ENCODE measurements around the gene ANO9.
"Not testable (repeated sequence)": the region's sequence is repeated elsewhere in the genome, so short reads cannot be mapped to it uniquely, and the experiment has no call there.

ANO9 gene

DNA sequence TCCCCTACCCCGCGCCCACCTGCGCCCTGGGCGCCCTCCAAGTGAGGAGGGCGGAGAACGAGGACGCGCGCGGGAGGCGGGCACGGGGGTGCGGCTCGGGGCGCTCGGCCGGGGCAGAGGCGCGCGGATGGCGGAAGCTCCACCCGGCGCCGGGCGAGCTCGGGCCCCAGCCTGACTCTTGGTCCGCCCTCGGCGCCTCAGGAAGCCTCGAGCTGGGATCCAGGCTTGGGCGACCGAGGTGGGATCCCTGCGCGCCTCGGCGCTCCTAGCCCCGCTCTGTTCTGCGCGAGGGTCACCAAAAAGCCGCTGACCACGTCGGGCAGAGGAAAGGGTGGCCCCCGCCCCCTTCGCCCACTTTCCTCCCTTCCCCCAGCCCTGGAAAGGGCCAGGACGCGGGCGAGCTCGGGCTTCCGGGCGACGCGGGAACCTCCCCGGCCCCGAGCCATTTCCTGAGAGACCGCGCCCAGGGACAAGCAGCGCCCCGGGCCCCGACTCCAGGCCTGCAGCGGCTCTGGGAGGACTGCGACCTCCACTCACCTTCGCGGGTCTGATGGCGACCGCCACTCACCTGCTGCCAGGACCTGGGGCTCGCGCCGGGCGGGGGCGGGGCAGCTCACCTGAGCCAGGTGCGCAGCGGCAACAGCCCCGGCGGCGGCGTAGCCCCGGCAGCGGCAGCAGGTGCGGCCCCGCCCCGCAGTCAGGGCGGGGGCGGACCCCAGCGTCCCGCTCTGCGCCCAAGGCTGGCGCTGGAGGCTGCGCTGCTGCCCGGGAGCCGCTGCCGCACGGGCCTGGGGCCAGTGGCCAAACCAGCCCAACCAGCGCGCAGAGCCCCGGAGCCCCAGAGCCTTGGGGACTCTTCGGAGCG, 24.8 kb downstream of the ANO9 start:
- no peaks in the 10 kb centered on the region for H3K9me3 ChIP-seq (replicated peaks; ENCODE audit: low read length)
- H3K4me3 ChIP-seq (ENCODE audit: low read length), result peak overlapping the region; percentile 65
- H3K36me3 ChIP-seq (ENCODE audit: insufficient read depth, low read length), result no peaks in the 10 kb centered on the region
- peaks cover 37% of the 10 kb centered on the region for H3K27me3 ChIP-seq (ENCODE audit: control insufficient read depth, insufficient read depth, low read length)
- peak overlapping the region; percentile 58 for H3K9ac ChIP-seq (ENCODE audit: low read depth, low read length)
- H3K4me1 ChIP-seq (ENCODE audit: control insufficient read depth, insufficient read depth, low read length), result peaks cover 20% of the 10 kb centered on the region
- peak overlapping the region; percentile 92 for H3K4me2 ChIP-seq (ENCODE audit: low read length)

DNA sequence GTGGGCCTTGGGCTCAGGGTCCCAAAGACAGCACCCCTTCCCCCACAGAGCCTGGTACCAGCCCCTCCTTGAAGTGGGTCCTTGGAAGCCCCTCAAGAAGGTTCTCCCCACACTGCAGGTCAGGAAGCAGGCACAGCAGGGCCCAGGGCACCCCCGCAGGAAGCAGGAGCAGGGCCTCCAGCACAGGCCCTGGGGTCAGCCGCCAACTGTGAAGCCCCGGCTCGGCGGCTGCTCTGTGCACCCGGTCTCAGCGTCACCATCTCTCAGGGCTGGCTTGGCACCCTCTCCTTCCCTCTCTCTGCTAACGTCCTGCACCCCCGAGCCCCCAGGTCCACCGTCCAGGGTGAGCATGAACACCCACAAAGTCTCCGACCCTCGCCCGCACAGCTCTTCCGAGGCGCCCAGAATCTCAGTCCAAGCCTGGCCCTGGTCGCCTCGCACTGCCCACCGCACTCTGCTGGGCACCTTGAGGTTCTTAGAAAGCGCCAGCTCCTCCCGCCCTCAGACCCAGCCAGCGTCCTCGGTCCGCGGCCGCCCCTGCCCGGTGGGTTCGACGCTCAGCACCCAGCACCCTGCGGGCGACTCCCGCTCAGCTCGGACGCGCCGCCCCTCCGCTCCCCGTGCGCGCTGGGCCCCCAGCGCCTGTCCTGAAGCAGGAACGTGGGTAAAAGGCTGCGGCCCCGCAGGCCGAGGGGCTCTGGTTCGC, 25.6 kb downstream of the ANO9 start:
- H3K4me3 ChIP-seq (ENCODE audit: low read length), result peak overlapping the region; percentile 65
- peaks cover 37% of the 10 kb centered on the region for H3K27me3 ChIP-seq (ENCODE audit: control insufficient read depth, insufficient read depth, low read length)
- no peaks in the 10 kb centered on the region for H3K36me3 ChIP-seq (ENCODE audit: insufficient read depth, low read length)
- H3K9ac ChIP-seq (ENCODE audit: low read depth, low read length), result peak overlapping the region; percentile 58
- peak overlapping the region; percentile 92 for H3K4me2 ChIP-seq (ENCODE audit: low read length)
- peaks cover 20% of the 10 kb centered on the region for H3K4me1 ChIP-seq (ENCODE audit: control insufficient read depth, insufficient read depth, low read length)
- H3K9me3 ChIP-seq (replicated peaks; ENCODE audit: low read length), result no peaks in the 10 kb centered on the region

DNA sequence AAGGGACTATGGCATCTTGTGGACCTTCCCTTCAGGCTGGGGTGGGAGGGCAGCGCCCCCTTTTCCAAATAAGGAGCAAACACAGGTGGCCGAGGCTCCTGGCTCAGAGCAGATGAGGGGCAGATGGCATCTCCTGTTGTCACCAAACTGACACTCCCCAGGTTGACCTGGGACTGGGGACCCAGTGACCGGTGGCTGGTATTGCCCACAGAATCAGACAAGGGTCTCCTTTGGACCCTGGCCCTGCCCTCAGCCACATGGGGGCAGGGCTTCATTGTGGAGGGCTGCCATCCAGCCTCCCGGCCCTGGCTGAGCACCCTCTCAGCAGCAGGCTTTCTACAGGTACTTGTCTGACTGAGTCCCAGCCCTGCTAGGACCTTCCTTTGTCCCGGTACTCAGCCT, 26.2 kb downstream of the ANO9 start:
- no peaks in the 10 kb centered on the region for H3K36me3 ChIP-seq (ENCODE audit: insufficient read depth, low read length)
- H3K4me3 ChIP-seq (ENCODE audit: low read length), result no peak overlapping the region
- no peaks in the 10 kb centered on the region for H3K9me3 ChIP-seq (replicated peaks; ENCODE audit: low read length)
- peak overlapping the region; percentile 31 for H3K4me2 ChIP-seq (ENCODE audit: low read length)
- H3K4me1 ChIP-seq (ENCODE audit: control insufficient read depth, insufficient read depth, low read length), result peaks cover 20% of the 10 kb centered on the region
- H3K9ac ChIP-seq (ENCODE audit: low read depth, low read length), result no peak overlapping the region
- peaks cover 37% of the 10 kb centered on the region for H3K27me3 ChIP-seq (ENCODE audit: control insufficient read depth, insufficient read depth, low read length)

- Histone ChIP-seq H3K9ac (ENCODE audit: low read depth, low read length) (no peak overlapping the region), H3K36me3 (ENCODE audit: insufficient read depth, low read length) (no peaks in the 10 kb centered on the region), H3K4me1 (ENCODE audit: control insufficient read depth, insufficient read depth, low read length) (peaks cover 20% of the 10 kb centered on the region), H3K27me3 (ENCODE audit: control insufficient read depth, insufficient read depth, low read length) (peaks cover 29% of the 10 kb centered on the region), H3K9me3 (replicated peaks; ENCODE audit: low read length) (no peaks in the 10 kb centered on the region), H3K4me3 (ENCODE audit: low read length) (no peak overlapping the region), H3K4me2 (ENCODE audit: low read length) (peak overlapping the region; percentile 31)
Observed at GRCh38 chr11:414318-414857, 27.4 kb downstream of the ANO9 start.

GRCh38 chr11:413120-414081, 28.4 kb downstream of the ANO9 start:
- Histone ChIP-seq H3K9me3 (replicated peaks; ENCODE audit: low read length) (no peaks in the 10 kb centered on the region), H3K4me3 (ENCODE audit: low read length) (no peak overlapping the region), H3K36me3 (ENCODE audit: insufficient read depth, low read length) (no peaks in the 10 kb centered on the region), H3K4me1 (ENCODE audit: control insufficient read depth, insufficient read depth, low read length) (peaks cover 20% of the 10 kb centered on the region), H3K4me2 (ENCODE audit: low read length) (no peak overlapping the region), H3K27me3 (ENCODE audit: control insufficient read depth, insufficient read depth, low read length) (peaks cover 19% of the 10 kb centered on the region), H3K9ac (ENCODE audit: low read depth, low read length) (no peak overlapping the region)

DNA sequence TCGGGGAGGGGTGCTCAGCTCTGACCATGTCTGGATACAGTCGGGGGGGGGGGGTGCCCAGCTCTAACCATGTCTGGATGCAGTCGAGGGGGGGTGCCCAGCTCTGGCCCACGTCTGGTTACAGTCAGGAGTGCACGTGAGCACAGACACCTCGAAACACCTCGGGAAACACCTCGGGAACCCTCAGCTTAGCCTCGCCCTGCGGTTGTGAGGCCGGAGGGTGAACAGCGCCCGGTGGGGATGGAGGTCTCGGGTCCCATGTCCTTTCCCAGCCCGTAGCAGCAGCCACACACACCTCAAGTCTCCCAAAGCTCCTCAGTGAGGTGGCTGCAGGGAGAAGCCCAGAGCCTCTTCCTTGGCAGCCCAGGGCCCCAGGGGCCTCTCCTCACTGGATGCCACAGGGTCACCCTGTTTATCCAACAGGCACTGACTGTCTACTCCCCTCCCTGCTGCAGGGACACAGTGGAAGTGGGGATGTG, 29.1 kb downstream of the ANO9 start:
- Histone ChIP-seq H3K4me3 (ENCODE audit: low read length) (no peak overlapping the region), H3K9ac (ENCODE audit: low read depth, low read length) (no peak overlapping the region), H3K4me1 (ENCODE audit: control insufficient read depth, insufficient read depth, low read length) (peaks cover 20% of the 10 kb centered on the region)

DNA sequence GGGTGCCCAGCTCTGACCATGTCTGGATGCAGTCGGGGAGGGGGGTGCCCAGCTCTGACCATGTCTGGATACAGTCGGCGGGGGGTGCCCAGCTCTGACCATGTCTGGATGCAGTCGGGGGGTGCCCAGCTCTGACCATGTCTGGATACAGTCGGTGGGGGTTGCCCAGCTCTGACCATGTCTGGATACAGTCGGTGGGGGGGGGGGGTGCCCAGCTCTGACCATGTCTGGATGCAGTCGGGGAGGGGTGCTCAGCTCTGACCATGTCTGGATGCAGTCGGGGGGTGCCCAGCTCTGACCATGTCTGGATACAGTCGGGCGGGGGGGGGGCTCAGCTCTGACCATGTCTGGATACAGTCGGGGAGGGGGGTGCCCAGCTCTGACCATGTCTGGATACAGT, 30.3 kb downstream of the ANO9 start:
- H3K4me2 ChIP-seq (ENCODE audit: low read length); H3K4me3 ChIP-seq (ENCODE audit: low read length); H3K9ac ChIP-seq (ENCODE audit: low read depth, low read length); H3K36me3 ChIP-seq (ENCODE audit: insufficient read depth, low read length); H3K27me3 ChIP-seq (ENCODE audit: control insufficient read depth, insufficient read depth, low read length); H3K9me3 ChIP-seq (replicated peaks; ENCODE audit: low read length): not testable (repeated sequence)
- peaks cover 22% of the 10 kb centered on the region for H3K4me1 ChIP-seq (ENCODE audit: control insufficient read depth, insufficient read depth, low read length)

More for the DNA sequence above, 29.1 kb downstream of the ANO9 start:
- Histone ChIP-seq H3K36me3 (ENCODE audit: insufficient read depth, low read length) (no peaks in the 10 kb centered on the region), H3K4me2 (ENCODE audit: low read length) (no peak overlapping the region), H3K9me3 (replicated peaks; ENCODE audit: low read length) (no peaks in the 10 kb centered on the region), H3K27me3 (ENCODE audit: control insufficient read depth, insufficient read depth, low read length) (peaks cover 12% of the 10 kb centered on the region)

- not testable (repeated sequence) for H3K27me3 ChIP-seq (ENCODE audit: control insufficient read depth, insufficient read depth, low read length); H3K36me3 ChIP-seq (ENCODE audit: insufficient read depth, low read length); H3K4me2 ChIP-seq (ENCODE audit: low read length); H3K9me3 ChIP-seq (replicated peaks; ENCODE audit: low read length); H3K4me3 ChIP-seq (ENCODE audit: low read length); H3K9ac ChIP-seq (ENCODE audit: low read depth, low read length)
- H3K4me1 ChIP-seq (ENCODE audit: control insufficient read depth, insufficient read depth, low read length), result peaks cover 23% of the 10 kb centered on the region
Observed at GRCh38 chr11:410711-411110, 31.1 kb downstream of the ANO9 start.

GRCh38 chr11:409600-410483, 32.0 kb downstream of the ANO9 start:
- H3K9ac ChIP-seq (ENCODE audit: low read depth, low read length), result no peak overlapping the region
- H3K4me3 ChIP-seq (ENCODE audit: low read length), result no peak overlapping the region
- H3K4me2 ChIP-seq (ENCODE audit: low read length), result no peak overlapping the region
- no peaks in the 10 kb centered on the region for H3K36me3 ChIP-seq (ENCODE audit: insufficient read depth, low read length)
- H3K9me3 ChIP-seq (replicated peaks; ENCODE audit: low read length), result no peaks in the 10 kb centered on the region
- H3K27me3 ChIP-seq (ENCODE audit: control insufficient read depth, insufficient read depth, low read length), result no peaks in the 10 kb centered on the region
- H3K4me1 ChIP-seq (ENCODE audit: control insufficient read depth, insufficient read depth, low read length), result peaks cover 17% of the 10 kb centered on the region

DNA sequence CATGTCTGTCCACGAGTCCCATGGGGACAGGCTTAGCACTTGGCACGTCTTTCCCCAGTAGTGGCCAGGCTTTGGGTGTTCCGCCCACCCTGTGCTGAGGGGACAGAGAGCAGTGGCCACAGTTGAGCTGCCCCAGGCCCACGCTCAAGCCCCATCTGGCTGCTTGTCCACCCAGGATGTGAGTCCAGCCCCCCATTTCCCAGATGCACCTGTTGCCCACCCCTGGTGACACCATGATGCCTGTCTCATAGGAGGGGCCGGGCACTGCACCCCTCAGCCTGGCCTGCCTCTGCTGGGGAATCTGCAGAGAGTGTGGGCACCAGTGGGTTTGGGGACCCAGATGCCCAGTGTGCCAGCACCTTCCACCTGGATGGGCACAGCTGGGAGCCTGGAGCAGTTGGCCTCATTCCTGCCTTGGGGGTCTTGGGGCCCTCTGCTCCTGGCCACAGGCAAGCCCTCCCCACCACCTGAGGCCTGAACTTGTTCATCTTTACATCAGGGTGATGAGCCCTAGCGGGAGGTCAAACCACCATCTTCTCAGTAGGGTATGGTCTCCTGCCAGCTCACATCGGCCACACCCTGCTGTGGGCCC, 32.7 kb downstream of the ANO9 start:
- no peak overlapping the region for H3K4me3 ChIP-seq (ENCODE audit: low read length)
- H3K27me3 ChIP-seq (ENCODE audit: control insufficient read depth, insufficient read depth, low read length), result no peaks in the 10 kb centered on the region
- no peak overlapping the region for H3K9ac ChIP-seq (ENCODE audit: low read depth, low read length)
- H3K9me3 ChIP-seq (replicated peaks; ENCODE audit: low read length), result no peaks in the 10 kb centered on the region
- H3K36me3 ChIP-seq (ENCODE audit: insufficient read depth, low read length), result no peaks in the 10 kb centered on the region
- peaks cover 14% of the 10 kb centered on the region for H3K4me1 ChIP-seq (ENCODE audit: control insufficient read depth, insufficient read depth, low read length)
- no peak overlapping the region for H3K4me2 ChIP-seq (ENCODE audit: low read length)

All from skeletal muscle satellite cell (primary cell).